HL-60/S4 treated with retinoic acid at 250 ng/mL for 4 days and 3 days (cell line): ENCODE results near the gene PRKCB.
"Not testable (repeated sequence)": the region's sequence is repeated elsewhere in the genome, so short reads cannot be mapped to it uniquely, and the experiment has no call there.

Experiments used
- in situ Hi-C: fragments of 300-500 bp; cut with MboI; formaldehyde crosslinking; loops from 2 replicates; pipeline ENCODE4 v1.7.0; 2022; ENCODE audit warnings: low sequenced_read_pairs

The PRKCB gene

DNA sequence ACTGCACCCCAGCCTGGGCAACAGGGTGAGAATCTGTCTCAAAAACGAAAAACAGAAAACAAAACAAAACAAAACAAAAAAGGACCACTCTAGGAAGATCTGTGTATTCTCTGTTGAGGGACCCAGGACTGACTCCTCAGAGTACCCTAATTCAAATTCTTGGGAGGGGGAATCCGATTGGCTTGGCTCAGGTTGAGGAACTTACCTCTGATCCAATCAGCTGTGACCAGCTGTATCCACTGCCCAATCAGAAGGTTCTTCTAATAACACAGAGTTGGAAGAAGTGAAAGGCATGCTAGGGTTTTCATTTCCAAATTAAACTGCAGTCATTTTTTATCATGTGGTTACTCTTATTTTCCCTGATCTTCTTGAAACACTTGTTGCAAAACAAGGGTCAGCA is 314.5 kb downstream of the PRKCB start:
- in situ Hi-C loops = no loop called here

- in situ Hi-C loops = no loop called here
These were observed 315.7 kb downstream of the PRKCB start for GRCh38 chr16:24151482-24151939.

DNA sequence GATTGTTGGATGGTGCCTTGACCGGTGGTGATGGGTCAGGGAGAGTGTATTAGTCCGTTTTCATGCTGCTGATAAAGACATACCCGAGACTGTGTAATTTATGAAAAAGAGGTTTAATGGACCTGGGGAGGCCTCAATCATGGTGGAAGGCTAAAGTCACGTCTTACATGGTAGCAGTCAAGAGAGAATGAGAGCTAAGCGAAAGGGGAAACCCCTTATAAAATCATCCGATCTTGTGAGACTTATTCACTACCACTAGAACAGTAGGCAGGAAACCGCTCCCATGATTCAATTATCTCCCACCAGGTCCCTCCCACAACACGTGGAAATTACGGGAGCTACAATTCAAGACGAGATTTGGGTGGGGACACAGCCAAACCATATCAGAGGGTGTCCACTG is 316.3 kb downstream of the PRKCB start:
- in situ Hi-C loops = not testable (repeated sequence)

DNA sequence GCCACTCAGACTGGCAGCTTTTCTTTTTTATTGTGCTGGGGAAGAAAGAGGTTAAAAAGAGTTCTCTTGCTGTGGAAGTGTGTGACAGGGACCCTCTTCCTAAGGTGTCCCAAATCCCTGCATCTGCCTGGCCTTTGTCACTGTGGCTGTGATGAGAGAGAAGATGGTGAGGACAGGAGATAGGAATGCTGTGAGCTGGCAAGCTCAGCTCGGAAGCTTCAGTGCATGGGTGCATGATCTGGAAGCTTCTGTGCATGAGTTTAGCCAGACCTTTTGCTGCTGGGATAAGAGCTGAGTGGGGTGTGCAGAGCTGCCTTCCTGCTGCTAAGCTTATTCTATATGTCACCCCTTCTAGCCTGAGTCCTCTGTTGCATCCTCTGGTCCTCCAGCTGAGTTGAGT is 317.0 kb downstream of the PRKCB start:
- in situ Hi-C loops = no loop called here

- in situ Hi-C loops = no loop called here
These were observed 321.0 kb downstream of the PRKCB start for GRCh38 chr16:24156777-24157176.

DNA sequence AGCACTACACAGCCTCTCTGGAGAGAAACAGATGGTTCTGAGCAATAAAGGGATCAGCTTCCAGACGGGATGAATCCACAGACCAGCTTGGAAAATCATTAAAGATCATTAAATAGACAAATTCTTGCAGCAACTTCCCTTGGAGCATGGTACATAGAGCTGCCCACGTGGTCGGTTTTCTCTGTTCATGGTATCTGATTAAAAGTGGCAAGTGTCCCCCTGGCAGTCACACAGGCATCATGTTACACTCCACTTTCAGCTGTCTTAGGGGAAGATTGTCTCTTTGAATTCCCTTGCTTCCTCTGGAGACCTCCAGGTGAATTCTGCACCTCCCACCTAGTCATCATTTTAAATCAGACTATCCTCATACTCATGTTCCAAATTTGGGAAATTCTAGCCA is 328.2 kb downstream of the PRKCB start:
- in situ Hi-C loops = no loop called here

- in situ Hi-C loops = no loop called here
These were observed 328.6 kb downstream of the PRKCB start for GRCh38 chr16:24164416-24164815.

- in situ Hi-C loops = no loop called here
These were observed 329.5 kb downstream of the PRKCB start for GRCh38 chr16:24165273-24165672.

DNA sequence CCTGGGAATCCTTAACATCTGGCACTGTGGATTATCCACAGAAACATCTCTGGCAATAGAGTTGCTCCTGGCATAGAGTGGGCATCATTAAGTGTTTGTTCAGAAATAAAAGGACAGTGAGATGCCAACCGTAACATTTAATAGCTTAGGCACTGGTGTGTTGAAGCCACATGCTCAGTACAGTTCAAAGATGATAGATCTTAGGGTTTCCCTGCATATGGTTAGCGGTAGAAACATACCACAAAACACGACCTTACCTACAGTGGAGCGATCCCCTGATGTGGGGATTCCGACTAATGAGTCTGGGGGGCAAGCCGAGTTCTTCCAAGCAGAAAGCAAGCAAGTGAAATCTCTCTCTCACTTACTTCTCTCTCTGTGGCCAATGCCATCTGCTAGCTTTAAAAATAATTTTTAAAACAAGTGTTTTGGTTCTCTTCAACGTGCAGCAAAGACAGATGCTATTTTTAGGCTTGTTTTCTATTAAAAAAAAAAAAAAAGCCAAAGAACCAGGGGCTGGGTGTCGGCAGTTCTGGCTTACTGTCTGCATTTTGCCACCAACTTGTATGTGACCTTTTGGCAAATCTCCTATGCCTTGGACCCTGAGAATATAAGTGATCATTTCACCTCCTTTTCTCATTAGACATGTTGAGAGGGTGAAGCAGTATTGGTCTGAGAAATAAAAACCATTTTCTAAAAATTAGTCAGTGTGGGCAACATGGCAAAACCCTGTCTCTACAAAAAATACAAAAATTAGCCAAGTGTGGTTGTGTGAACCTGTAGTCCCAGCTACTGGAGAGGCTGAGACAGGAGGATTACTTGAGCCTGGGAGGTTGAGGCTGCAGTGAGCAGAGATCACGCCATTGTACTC is 331.1 kb downstream of the PRKCB start:
- in situ Hi-C loops = no loop called here

DNA sequence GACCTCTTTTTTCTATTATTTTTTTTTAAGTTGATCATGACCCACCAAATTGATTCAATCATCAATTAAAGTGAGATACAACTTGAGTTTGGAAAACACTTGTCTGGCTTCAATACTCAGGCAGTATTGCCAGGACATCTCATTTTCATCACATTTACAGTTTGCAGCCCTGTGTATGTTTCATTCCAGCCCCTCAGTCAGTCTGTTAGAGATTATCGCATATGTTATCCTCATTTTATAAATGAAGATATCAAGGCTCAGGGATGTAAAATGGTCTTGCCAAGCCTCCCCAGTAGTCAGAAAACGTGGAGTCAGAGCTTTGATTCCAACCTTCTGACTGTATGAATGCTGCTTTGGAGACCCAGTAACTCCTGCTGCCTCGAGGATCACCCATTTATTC is 333.1 kb downstream of the PRKCB start:
- in situ Hi-C loops = no loop called here

GRCh38 chr16:24170407-24170806 is 334.6 kb downstream of the PRKCB start:
- in situ Hi-C loops = no loop called here

- in situ Hi-C loops = no loop called here
These were observed 338.7 kb downstream of the PRKCB start for GRCh38 chr16:24174504-24174903.

DNA sequence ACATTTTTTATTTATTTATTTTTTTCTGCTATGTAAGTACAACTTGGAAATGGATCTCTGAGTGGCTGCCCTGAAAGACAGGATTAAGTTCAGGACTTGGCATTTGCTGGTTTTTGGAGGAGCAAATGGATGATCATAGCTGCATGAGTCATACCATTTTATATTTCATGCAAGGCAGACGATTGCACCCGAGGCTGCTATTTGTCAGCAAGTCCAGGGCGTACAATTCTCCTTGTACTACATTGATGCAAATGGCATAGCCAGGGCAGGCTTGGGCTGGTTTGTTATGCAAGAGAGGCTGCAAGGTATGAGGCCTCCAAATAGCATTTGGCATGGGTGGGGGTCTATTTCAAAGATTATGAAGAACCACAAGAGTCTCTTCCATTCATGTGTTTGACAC is 339.2 kb downstream of the PRKCB start:
- in situ Hi-C loops = no loop called here

GRCh38 chr16:24178496-24178895 is 342.7 kb downstream of the PRKCB start:
- in situ Hi-C loops = no loop called here

- in situ Hi-C loops = no loop called here
These were observed 344.7 kb downstream of the PRKCB start for GRCh38 chr16:24180451-24180850.

DNA sequence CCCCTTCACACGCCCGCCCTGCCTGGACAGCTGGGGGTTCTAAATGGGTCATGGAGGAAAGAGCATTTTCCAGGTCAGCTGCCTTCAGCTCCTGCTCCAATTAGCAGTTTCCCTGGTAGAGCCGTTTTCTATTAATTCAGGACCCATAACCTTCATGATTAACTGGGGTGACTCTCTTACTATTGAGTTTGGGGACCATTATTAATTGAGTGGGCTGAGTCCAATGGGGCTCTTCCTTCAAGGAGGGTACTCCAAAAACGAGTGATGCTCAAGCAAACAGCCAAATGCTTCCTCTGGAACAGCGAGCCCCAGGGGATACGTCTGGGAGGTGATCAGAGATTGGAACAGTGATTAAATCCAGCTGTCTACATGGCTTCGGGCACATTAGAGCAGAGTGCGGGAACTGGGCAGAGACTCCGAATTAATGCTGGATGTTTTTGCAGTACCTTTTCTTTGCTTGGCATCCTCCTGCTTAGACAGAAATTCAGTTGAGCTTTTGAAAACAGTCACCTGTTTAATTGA is 352.3 kb downstream of the PRKCB start:
- in situ Hi-C loops = no loop called here

DNA sequence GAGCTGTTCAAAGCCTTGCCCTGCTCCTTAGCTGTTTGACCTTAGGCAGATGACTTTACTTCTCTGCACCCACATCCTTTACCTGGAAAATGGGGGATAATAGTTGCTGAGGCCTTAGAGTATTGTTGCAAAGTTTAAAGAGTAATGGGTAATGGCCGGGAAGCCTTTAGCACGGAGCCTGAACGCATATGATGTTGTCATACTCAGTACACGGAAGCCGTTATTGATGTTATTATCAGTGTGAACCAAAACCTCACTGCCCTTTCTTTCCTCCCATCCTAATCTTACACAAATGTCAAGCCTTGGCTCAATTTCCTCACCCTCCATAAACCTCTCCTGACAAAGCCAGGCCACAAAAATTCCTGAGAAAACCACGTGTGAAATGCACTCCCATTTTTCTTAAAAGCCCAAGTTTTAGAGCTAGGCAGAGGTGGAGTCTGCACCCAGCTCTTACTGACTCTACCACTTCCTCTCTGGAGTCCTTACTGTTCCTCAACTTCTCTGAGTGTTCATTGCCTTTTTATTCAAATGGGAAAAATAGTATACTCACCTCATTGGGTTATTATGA is 353.1 kb downstream of the PRKCB start:
- in situ Hi-C loops = no loop called here

- in situ Hi-C loops = no loop called here
These were observed 354.2 kb downstream of the PRKCB start for GRCh38 chr16:24189941-24190340.

DNA sequence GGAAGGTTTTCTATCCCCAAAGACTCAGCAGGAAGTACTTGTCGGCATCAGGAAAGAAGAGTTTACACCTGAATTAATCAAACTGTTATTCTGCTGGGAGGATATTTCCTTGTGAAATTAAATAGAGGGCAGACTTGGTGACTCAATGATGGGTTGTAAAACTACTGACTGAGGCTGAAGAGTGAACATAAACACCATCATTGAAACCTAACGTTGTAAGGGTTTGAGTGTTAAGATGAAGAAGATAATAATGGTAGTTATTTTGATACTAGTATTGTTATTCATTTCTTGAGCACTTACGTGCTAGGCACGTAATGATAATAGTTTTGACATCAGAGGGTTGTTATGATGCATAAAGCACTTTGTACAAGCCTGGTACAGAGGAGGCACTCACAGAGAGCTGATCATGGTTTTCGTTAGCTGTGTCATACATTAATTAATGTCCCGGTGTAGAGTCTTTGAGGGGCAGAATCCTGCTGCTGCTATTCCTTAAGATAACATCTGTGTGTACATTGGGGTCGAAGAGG is 356.2 kb downstream of the PRKCB start:
- in situ Hi-C loops = no loop called here

GRCh38 chr16:24195221-24195620 is 359.4 kb downstream of the PRKCB start:
- in situ Hi-C loops = no loop called here

GRCh38 chr16:24198807-24199533 is 363.2 kb downstream of the PRKCB start:
- in situ Hi-C loops = no loop called here
